Measurements from ENCODE around the gene PLEKHB1.

DNA sequence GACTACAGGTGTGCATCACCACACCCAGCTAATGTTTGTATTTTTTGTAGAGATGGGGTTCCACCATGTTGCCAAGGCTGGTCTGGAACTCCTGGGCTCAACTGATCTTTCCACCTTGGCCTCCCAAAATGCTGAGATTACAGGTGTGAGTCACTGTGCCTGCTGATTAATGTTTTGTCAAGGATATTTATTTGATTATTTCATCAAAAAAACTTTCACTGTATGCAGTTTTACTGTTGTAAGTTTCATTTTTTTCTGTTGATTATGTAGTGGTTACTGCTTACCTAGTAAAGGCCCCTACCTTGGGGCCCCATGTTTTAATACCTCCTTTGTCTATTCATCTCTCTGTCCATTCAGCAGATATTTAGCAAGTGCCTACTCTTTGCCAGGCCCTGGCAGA is 31.8 kb upstream of the PLEKHB1 start:
- TF ChIP-seq EZH2 (IDR thresholded peaks at IDR 0.05; ENCODE audit: borderline replicate concordance, insufficient read depth, low read length, poor library complexity, severe bottlenecking) (no peak), EP300 (conservative IDR thresholded peaks at IDR 0.05; ENCODE audit: poor library complexity, severe bottlenecking) (no peak), TAF1 (IDR thresholded peaks at IDR 0.05; ENCODE audit: low read depth) (no peak), POLR2AphosphoS5 (IDR thresholded peaks at IDR 0.05) (no peak)
- TF ChIP-seq, protein P1, sequence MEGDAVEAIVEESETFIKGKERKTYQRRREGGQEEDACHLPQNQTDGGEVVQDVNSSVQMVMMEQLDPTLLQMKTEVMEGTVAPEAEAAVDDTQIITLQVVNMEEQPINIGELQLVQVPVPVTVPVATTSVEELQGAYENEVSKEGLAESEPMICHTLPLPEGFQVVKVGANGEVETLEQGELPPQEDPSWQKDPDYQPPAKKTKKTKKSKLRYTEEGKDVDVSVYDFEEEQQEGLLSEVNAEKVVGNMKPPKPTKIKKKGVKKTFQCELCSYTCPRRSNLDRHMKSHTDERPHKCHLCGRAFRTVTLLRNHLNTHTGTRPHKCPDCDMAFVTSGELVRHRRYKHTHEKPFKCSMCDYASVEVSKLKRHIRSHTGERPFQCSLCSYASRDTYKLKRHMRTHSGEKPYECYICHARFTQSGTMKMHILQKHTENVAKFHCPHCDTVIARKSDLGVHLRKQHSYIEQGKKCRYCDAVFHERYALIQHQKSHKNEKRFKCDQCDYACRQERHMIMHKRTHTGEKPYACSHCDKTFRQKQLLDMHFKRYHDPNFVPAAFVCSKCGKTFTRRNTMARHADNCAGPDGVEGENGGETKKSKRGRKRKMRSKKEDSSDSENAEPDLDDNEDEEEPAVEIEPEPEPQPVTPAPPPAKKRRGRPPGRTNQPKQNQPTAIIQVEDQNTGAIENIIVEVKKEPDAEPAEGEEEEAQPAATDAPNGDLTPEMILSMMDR (IDR thresholded peaks at IDR 0.05; ENCODE audit: poor library complexity, severe bottlenecking): no peak
- TF ChIP-seq, protein P2, sequence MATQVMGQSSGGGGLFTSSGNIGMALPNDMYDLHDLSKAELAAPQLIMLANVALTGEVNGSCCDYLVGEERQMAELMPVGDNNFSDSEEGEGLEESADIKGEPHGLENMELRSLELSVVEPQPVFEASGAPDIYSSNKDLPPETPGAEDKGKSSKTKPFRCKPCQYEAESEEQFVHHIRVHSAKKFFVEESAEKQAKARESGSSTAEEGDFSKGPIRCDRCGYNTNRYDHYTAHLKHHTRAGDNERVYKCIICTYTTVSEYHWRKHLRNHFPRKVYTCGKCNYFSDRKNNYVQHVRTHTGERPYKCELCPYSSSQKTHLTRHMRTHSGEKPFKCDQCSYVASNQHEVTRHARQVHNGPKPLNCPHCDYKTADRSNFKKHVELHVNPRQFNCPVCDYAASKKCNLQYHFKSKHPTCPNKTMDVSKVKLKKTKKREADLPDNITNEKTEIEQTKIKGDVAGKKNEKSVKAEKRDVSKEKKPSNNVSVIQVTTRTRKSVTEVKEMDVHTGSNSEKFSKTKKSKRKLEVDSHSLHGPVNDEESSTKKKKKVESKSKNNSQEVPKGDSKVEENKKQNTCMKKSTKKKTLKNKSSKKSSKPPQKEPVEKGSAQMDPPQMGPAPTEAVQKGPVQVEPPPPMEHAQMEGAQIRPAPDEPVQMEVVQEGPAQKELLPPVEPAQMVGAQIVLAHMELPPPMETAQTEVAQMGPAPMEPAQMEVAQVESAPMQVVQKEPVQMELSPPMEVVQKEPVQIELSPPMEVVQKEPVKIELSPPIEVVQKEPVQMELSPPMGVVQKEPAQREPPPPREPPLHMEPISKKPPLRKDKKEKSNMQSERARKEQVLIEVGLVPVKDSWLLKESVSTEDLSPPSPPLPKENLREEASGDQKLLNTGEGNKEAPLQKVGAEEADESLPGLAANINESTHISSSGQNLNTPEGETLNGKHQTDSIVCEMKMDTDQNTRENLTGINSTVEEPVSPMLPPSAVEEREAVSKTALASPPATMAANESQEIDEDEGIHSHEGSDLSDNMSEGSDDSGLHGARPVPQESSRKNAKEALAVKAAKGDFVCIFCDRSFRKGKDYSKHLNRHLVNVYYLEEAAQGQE (IDR thresholded peaks at IDR 0.05; ENCODE audit: borderline replicate concordance): no peak
